GM19438 (cell line): ENCODE measurements around the gene C2CD5.
"Not testable (repeated sequence)": the region's sequence is repeated elsewhere in the genome, so short reads cannot be mapped to it uniquely, and the experiment has no call there.

Experiments
- ATAC-seq: cut with Tn5 transposase; IDR thresholded peaks from one replicate; pipeline ENCODE4 v1.9.1; 2021; ENCODE audit warnings: low read depth; ENCODE audit not compliant: unreplicated experiment

The C2CD5 gene

DNA sequence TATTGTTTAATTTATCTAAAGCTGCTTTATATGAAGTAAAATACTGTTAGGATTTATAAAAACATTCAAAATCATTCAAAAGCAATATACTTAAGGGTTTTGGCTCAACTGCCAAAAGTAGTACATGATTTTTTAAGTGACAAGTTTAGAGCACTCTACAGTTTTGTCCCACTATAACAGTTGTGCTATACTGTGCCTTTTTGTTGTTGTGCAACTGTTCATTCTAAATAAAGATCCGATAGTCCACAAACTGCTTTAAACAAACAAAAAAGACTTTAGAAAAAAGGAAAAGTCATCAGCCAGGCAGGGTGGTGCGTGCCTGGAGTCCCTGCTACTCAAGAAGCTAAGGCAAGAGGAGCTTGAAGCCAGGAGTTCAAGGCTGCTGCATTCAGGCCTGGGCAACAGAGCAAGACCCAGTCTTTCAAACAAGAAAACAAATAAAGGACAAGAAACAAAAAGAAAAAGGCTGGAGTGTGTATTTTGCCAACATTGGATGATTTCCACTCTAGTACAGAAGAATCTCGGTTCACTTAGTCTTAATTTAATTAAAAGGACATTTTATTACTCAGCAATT, 7.3 kb downstream of the C2CD5 start:
- no peak for ATAC-seq

- ATAC-seq, result no peak
These were observed 7.9 kb downstream of the C2CD5 start for GRCh38 chr12:22536346-22536945.

- no peak for ATAC-seq
These were observed 8.9 kb downstream of the C2CD5 start for GRCh38 chr12:22535478-22535877.

GRCh38 chr12:22535038-22535437, 9.3 kb downstream of the C2CD5 start:
- no peak for ATAC-seq

- ATAC-seq, result no peak
These were observed 11.2 kb downstream of the C2CD5 start for GRCh38 chr12:22533155-22533554.

DNA sequence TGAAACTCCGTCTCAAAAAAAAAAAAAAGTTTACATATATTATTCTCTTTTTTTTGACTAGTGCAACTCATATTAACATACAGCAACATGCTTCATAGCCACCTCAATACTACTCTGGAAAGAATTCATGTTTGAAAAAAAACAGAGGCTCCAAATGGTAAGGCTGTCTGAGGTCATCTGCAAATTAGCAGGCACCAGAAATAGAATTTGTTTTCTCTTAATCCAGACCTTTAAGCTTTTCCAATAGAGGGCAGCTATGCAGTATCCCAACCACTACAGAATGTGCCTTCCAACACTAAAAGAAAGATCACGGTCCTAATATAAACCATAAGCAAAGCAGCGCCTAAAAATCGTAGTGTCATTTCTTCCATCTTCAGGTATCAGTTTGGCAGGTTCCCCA, 12.0 kb downstream of the C2CD5 start:
- no peak for ATAC-seq

DNA sequence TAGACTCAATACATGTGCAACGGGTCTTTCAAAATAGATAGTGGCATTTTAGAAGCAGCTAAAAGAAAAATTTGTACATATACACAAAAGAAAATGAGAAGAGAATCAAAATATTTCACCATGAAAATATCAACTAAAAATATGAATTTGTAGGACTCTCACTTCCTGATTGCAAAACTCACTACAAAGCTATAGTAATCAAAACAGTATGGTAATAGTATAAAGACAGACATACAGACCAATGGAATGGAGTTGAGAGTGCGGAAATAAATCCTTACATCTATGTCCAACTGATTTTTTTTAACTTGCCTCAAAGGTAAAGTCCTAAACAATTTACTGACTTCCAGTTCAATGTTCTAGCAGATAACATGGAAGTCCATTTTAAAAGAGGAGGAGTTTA, 13.1 kb downstream of the C2CD5 start:
- ATAC-seq, result no peak

GRCh38 chr12:22529281-22530060, 14.9 kb downstream of the C2CD5 start:
- peak; percentile 75 for ATAC-seq

GRCh38 chr12:22527999-22528398, 16.3 kb downstream of the C2CD5 start:
- no peak for ATAC-seq

DNA sequence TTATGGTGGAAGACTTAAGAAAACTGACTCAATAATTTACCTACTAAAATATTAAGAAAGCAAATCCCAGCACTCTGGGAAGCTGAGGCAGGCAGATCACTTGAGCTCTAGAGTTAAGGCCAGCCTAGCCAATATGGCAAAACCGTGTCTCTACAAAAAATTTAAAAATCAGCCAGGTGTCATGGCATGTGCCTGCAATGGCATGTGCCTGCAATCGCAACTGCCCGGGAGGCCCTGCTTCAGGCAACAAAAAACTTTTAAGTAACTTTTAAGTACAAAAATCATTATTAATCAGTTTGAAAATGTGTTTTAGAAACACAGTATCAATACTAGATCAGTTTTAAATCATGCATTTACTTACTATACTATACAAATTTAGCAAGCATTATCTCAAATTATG, 17.5 kb downstream of the C2CD5 start:
- no peak for ATAC-seq

- ATAC-seq, result no peak
These were observed 18.9 kb downstream of the C2CD5 start for GRCh38 chr12:22525426-22525825.

GRCh38 chr12:22518998-22519397, 25.3 kb downstream of the C2CD5 start:
- no peak for ATAC-seq

DNA sequence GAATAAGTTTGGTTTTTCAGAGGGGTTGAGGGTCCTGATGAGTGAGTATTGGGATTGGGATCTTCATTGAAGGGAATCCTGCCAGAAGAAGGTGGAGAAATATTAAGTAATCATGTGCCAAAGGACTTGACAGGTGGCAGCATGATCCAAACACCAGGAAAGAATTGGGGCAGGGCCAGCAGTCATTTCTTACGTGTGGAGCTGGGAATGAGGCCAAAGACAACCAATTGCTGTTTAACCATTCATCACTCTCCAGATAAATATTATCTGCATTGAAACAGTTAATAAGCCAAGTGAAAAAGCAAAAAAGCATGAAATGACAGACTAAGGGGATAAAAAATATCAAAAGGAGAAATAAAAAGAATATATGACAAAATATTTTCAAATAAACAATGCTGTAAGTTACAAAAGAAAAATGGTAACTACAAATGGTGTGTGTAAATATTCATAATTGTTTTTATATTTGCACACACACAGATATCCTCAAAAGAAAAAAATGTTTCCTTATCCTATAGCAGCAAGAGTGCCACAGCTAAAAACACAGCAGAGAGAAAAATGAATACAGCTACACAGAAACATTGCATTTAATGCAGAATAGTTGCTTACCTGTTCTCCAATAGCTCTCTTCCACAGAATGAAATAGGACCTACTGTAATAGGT, 26.2 kb downstream of the C2CD5 start:
- no peak for ATAC-seq

- ATAC-seq, result no peak
These were observed 29.5 kb downstream of the C2CD5 start for GRCh38 chr12:22514875-22515274.

DNA sequence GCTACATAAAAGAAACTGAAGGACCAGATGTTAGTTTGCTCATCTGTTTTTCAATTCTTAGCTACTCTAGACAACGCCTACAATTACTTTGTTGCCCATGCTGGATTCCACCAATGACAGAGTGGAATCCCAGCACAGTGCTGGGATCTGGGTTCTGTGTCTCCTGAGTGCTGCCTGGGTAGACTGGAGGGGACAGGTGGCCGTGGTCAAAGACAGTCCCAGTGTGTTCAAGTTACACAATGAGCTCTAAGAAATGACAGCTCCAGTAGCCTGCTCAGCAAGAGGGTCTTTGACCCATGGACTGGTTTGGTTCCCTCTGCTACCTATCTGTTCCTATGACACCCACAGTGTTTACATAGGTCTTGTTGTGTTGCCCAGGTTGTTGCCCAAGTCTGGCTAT, 38.5 kb downstream of the C2CD5 start:
- no peak for ATAC-seq

- ATAC-seq, result no peak
These were observed 44.2 kb downstream of the C2CD5 start for GRCh38 chr12:22500100-22500499.

DNA sequence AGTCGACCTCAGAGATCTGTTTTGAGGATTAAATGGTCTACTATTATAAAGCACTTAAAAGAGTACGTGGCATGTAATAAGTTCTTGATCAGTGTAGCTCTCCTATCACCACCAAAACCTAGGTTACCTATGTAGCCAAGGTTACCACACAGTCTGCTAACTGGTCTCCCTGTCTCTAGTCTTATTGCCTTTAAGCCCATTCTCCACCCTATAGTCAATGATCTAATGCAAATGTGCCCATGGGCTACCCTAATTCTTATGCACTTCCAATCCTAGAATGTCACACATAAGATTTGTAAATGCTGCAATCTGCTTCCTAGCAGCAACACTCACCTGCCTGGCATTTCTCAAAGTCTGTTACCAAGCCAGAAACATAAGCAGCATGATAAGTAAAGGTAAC, 44.9 kb downstream of the C2CD5 start:
- ATAC-seq, result no peak

- no peak for ATAC-seq
These were observed 50.0 kb downstream of the C2CD5 start for GRCh38 chr12:22494319-22494718.

- ATAC-seq, result no peak
These were observed 53.3 kb downstream of the C2CD5 start for GRCh38 chr12:22491034-22491433.

- no peak for ATAC-seq
These were observed 55.9 kb downstream of the C2CD5 start for GRCh38 chr12:22488478-22488877.

DNA sequence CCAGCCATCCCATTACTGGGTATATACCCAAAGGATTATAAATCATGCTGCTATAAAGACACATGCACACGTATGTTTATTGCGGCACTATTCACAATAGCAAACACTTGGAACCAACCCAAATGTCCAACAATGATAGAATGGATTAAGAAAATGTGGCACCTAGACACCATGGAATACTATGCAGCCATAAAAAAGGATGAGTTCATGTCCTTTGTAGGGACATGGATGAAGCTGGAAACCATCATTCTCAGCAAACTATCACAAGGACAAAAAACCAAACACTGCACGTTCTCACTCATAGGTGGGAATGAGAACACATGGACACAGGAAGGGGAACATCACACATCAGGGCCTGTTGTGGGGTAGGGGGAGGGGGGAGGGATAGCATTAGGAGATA, 56.7 kb downstream of the C2CD5 start:
- ATAC-seq, result not testable (repeated sequence)
